Kidney glomerular epithelial cell (primary cell): ENCODE measurements around the gene DNMBP.
"Not testable (repeated sequence)": the region's sequence is repeated elsewhere in the genome, so short reads cannot be mapped to it uniquely, and the experiment has no call there.

Experiments used
- DNase-seq: peaks from one replicate; lab custom pipeline; 2025; lab: John Stamatoyannopoulos, UW

Gene DNMBP

GRCh38 chr10:99913831-99914235, 95.9 kb downstream of the DNMBP start:
- no peak for DNase-seq

GRCh38 chr10:99912041-99912440, 97.7 kb downstream of the DNMBP start:
- DNase-seq: no peak

- no peak for DNase-seq
These were observed 101.2 kb downstream of the DNMBP start for GRCh38 chr10:99908512-99908911.

- peak; percentile 80 for DNase-seq
These were observed 103.3 kb downstream of the DNMBP start for GRCh38 chr10:99906470-99906869.

GRCh38 chr10:99905971-99906370, 103.8 kb downstream of the DNMBP start:
- no peak for DNase-seq

- DNase-seq: no peak
These were observed 113.9 kb downstream of the DNMBP start for GRCh38 chr10:99895867-99896266.

GRCh38 chr10:99895066-99895465, 114.7 kb downstream of the DNMBP start:
- not testable (repeated sequence) for DNase-seq

- no peak for DNase-seq
These were observed 115.1 kb downstream of the DNMBP start for GRCh38 chr10:99894613-99895012.

- DNase-seq: no peak
These were observed 121.1 kb downstream of the DNMBP start for GRCh38 chr10:99888622-99889021.

GRCh38 chr10:99883523-99883922, 126.2 kb downstream of the DNMBP start:
- no peak for DNase-seq

- DNase-seq: no peak
These were observed 128.4 kb downstream of the DNMBP start for GRCh38 chr10:99881371-99881770.

- DNase-seq: no peak
These were observed 129.5 kb downstream of the DNMBP start for GRCh38 chr10:99880080-99880835.

- DNase-seq: no peak
These were observed 134.3 kb downstream of the DNMBP start for GRCh38 chr10:99875473-99875872.

GRCh38 chr10:99874341-99875085, 135.2 kb downstream of the DNMBP start:
- DNase-seq: no peak

- no peak for DNase-seq
These were observed 135.9 kb downstream of the DNMBP start for GRCh38 chr10:99873846-99874245.

- DNase-seq: no peak
These were observed 137.2 kb downstream of the DNMBP start for GRCh38 chr10:99872367-99873162.

- no peak for DNase-seq
These were observed 139.5 kb downstream of the DNMBP start for GRCh38 chr10:99870123-99870730.

- no peak for DNase-seq
These were observed 140.1 kb downstream of the DNMBP start for GRCh38 chr10:99869581-99870122.

- DNase-seq: not testable (repeated sequence)
These were observed 142.5 kb downstream of the DNMBP start for GRCh38 chr10:99867250-99867649.

- not testable (repeated sequence) for DNase-seq
These were observed 146.1 kb downstream of the DNMBP start for GRCh38 chr10:99863535-99864240.

- DNase-seq: no peak
These were observed 149.3 kb downstream of the DNMBP start for GRCh38 chr10:99860466-99860865.
